Stomach (tissue), 4 donors: ENCODE results near the gene RABGEF1.

ENCODE experiments used
- CTCF ChIP-seq, 7 experiments: fragments of 450-650 bp in 4 of 7; fragments of 200-600 bp in 3 of 7; sonication (generic) in 3 of 7; IDR thresholded peaks; one replicate each; pipeline ENCODE4 v1.5.1; 2016 to 2019; ENCODE audit warnings: antibody characterized with exemption in 7 of 7, control low read depth in 2 of 7, mild to moderate bottlenecking in 1 of 7
- POLR2A ChIP-seq, 4 donors: fragments of 450-650 bp; IDR thresholded peaks; one replicate each; pipeline ENCODE4 v1.6.1; 2016; ENCODE audit warnings: antibody characterized with exemption in 4 of 4, control low read depth in 2 of 4, mild to moderate bottlenecking in 1 of 4, moderate library complexity in 1 of 4

- TF ChIP-seq CTCF (IDR thresholded peaks at IDR 0.05) (no peak), POLR2A (IDR thresholded peaks at IDR 0.05) (no peak)
These were observed 37.7 kb downstream of the RABGEF1 start for GRCh38 chr7:66778201-66778600.
